GM18505 (cell line): Measurements from ENCODE around the gene NHS.

Source experiments
- ATAC-seq: cut with Tn5 transposase; IDR thresholded peaks from one replicate; pipeline ENCODE4 v1.9.1; 2021; ENCODE audit not compliant: unreplicated experiment
- POLR2A ChIP-seq: IDR thresholded peaks from 4 replicates; pipeline ENCODE4 v1.6.1; 2011; ENCODE audit warnings: borderline replicate concordance; ENCODE audit not compliant: insufficient read depth, insufficient read length; ENCODE audit errors: extremely low read depth

Gene NHS

DNA sequence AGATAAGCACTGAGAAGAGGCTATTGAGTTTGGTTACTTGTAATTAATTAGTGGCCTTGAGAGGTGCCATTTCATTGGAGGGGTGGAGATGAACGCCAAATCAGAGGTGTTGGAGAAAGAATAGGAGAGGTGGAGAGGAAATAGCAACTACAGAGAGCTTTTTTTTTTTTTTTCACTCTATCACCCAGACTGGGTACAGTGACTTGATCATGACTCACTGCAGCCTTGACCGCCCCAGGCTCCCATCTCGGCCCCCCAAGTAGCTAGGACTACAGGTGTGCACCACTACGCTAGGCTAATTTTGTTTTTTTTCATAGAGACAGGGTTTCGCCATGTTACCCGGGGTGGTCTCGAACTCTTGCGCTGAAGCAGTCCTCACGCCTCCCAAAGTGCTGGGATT lies 5.2 kb downstream of the NHS start:
- no peak for TF ChIP-seq POLR2A
- ATAC-seq: no peak

GRCh38 chrX:17390419-17390850 lies 15.4 kb downstream of the NHS start:
- TF ChIP-seq POLR2A: no peak
- ATAC-seq: no peak

- TF ChIP-seq POLR2A: no peak
- ATAC-seq: no peak
These were observed 20.2 kb downstream of the NHS start for GRCh38 chrX:17395154-17395553.

- TF ChIP-seq POLR2A: no peak
- ATAC-seq: no peak
These were observed 22.1 kb downstream of the NHS start for GRCh38 chrX:17397074-17397473.

GRCh38 chrX:17403189-17403691 lies 28.2 kb downstream of the NHS start:
- no peak for ATAC-seq
- TF ChIP-seq POLR2A: no peak

GRCh38 chrX:17403972-17404371 lies 29.0 kb downstream of the NHS start:
- TF ChIP-seq POLR2A: no peak
- no peak for ATAC-seq

GRCh38 chrX:17405225-17405969 lies 30.4 kb downstream of the NHS start:
- TF ChIP-seq POLR2A: no peak
- no peak for ATAC-seq

GRCh38 chrX:17409566-17410290 lies 34.7 kb downstream of the NHS start:
- no peak for TF ChIP-seq POLR2A
- ATAC-seq: no peak

- TF ChIP-seq POLR2A: no peak
- no peak for ATAC-seq
These were observed 35.7 kb downstream of the NHS start for GRCh38 chrX:17410651-17411050.

GRCh38 chrX:17411205-17411604 lies 36.2 kb downstream of the NHS start:
- TF ChIP-seq POLR2A: no peak
- ATAC-seq: no peak

DNA sequence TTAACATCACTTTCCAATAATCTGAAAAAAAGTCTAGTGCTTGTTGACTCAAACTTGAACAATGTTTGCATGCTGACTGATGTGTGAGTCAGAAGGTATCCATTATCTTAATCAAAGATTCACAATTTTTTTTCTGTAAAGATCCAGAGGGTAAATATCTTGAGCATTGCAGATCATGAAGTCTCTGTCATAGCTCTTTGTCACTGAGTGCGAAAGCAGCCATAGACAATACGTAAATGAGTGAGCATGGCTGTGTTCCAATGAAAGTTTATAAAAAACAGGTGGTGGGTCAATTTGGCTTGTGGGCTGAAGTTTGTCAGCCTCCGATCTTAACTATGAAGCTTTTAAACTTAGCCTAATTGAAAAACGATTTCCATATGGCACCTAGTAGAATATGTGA lies 37.7 kb downstream of the NHS start:
- no peak for TF ChIP-seq POLR2A
- ATAC-seq: no peak

- TF ChIP-seq POLR2A: no peak
- ATAC-seq: no peak
These were observed 38.2 kb downstream of the NHS start for GRCh38 chrX:17413228-17413627.

DNA sequence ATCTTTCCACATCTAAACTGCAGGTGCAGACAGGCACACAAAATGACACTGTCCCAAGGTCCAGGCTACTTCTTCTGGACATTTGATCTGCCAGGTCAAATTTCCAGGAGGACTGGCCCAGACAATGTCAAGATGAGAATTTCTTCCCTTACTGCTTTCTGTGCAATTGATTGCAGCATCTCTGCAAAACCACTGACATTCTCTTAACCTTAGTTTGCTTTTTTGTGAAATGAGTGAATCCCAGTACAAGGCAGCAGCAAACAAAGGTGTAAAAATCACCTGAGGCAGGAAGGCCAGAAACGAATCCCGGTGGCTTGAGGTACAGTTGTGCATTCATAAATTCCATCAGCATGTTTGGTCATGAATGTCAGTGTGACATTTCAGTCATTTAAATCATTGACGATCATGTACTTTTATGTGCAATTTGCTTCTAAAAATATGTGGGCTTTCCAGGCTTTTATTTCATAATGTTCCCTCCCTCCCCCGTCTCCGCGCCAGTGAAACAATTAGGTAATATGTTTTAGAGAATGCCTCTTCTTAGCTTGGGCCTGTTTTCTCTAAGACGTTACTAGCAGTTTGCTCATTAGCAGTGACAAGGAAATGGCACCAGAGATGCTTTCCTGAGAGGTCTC lies 39.1 kb downstream of the NHS start:
- TF ChIP-seq POLR2A: no peak
- ATAC-seq: no peak

GRCh38 chrX:17414839-17415238 lies 39.8 kb downstream of the NHS start:
- ATAC-seq: no peak
- TF ChIP-seq POLR2A: no peak

- no peak for ATAC-seq
- TF ChIP-seq POLR2A: no peak
These were observed 40.3 kb downstream of the NHS start for GRCh38 chrX:17415242-17415810.
